ENCODE measurements around the gene ADIG.

ADIG gene

GRCh38 chr20:38555395-38555794 lies 25.6 kb upstream of the ADIG start:
- H3K27ac Mint-ChIP-seq (ENCODE audit: low read depth) = no peak overlapping the region
- H3K9me3 Mint-ChIP-seq = no peaks in the 10 kb centered on the region
- H3K36me3 Mint-ChIP-seq (ENCODE audit: insufficient read depth) = peaks cover 35% of the 10 kb centered on the region
- no peak for DNase-seq (ENCODE audit: low spot score in 2 of 2)
- no peaks in the 10 kb centered on the region for H3K27me3 Mint-ChIP-seq
- ATAC-seq (replicated peaks; ENCODE audit: extremely low read depth, poor library complexity, severe bottlenecking) = no peak
- no peak overlapping the region for H3K4me3 Mint-ChIP-seq
- no peaks in the 10 kb centered on the region for H3K4me1 Mint-ChIP-seq

GRCh38 chr20:38557174-38557573 lies 23.8 kb upstream of the ADIG start:
- Mint-ChIP-seq H3K4me3 (no peak overlapping the region), H3K36me3 (ENCODE audit: insufficient read depth) (peaks cover 35% of the 10 kb centered on the region), H3K9me3 (no peaks in the 10 kb centered on the region), H3K4me1 (no peaks in the 10 kb centered on the region), H3K27ac (ENCODE audit: low read depth) (no peak overlapping the region), H3K27me3 (no peaks in the 10 kb centered on the region)
- DNase-seq (ENCODE audit: low spot score in 2 of 2) (no peak), ATAC-seq (replicated peaks; ENCODE audit: extremely low read depth, poor library complexity, severe bottlenecking) (no peak)

DNA sequence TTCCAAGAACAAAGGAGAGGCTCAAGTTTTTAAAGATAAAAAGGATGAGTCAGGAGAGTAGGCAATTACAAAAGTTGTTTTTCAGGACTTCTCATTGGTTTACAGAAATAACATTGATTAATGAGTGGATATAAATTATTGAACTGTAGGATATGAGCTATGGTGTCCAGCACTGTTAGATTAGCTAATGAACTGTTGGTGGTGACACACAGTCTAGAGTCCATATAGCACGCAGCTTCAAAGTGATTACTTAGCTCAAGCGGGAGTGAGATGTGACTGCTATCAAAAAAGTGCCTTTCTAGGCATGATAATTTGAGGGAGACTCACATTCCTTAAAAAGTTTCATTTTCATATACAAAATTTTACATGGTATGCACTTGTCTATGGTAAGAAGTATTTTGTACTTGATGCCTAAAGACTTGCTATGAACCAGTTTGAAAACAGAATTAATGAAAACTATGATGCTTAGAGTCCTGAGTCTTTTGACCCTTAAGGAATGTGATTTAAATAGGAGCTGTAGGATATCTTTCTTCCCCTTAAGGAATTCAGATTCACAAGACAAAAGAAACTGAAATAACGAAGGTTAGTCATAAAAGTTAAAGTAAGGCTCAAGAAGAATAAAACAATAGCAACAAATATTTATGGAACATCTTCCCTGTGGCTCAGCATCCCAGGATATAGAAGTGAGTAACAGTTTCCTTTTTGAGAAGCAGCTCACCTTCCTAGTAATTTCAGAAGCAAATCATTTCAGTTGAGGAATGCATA lies 22.2 kb upstream of the ADIG start:
- Mint-ChIP-seq H3K27ac (ENCODE audit: low read depth) (no peak overlapping the region), H3K4me3 (no peak overlapping the region), H3K4me1 (no peaks in the 10 kb centered on the region), H3K9me3 (no peaks in the 10 kb centered on the region), H3K36me3 (ENCODE audit: insufficient read depth) (peaks cover 40% of the 10 kb centered on the region), H3K27me3 (no peaks in the 10 kb centered on the region)
- ATAC-seq (replicated peaks; ENCODE audit: extremely low read depth, poor library complexity, severe bottlenecking) = no peak
- DNase-seq (ENCODE audit: low spot score in 2 of 2) = no peak

DNA sequence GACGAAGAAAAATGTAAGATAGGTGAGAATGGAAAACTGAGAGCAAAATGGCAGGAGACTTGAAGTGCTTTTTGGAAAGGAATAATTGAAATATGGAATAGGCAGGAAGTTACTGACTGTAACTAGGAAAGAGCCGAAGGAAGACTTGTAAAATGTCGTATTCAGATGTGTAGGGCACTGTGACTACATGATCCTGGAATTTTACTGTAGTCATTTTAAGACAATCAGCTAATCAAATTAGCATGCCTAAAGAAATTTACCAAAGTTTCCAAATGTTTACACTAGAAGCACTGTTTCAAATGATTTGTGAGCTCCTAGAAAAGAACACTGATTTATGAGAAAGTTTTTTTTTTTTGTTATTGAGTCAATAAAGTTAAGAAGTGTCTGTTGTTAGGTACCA lies 21.2 kb upstream of the ADIG start:
- no peak overlapping the region for H3K4me3 Mint-ChIP-seq
- H3K4me1 Mint-ChIP-seq = no peaks in the 10 kb centered on the region
- no peaks in the 10 kb centered on the region for H3K9me3 Mint-ChIP-seq
- peaks cover 37% of the 10 kb centered on the region for H3K36me3 Mint-ChIP-seq (ENCODE audit: insufficient read depth)
- no peaks in the 10 kb centered on the region for H3K27me3 Mint-ChIP-seq
- no peak overlapping the region for H3K27ac Mint-ChIP-seq (ENCODE audit: low read depth)
- ATAC-seq (replicated peaks; ENCODE audit: extremely low read depth, poor library complexity, severe bottlenecking) = no peak
- DNase-seq (ENCODE audit: low spot score in 2 of 2) = no peak

GRCh38 chr20:38563802-38564431 lies 17.1 kb upstream of the ADIG start:
- DNase-seq (ENCODE audit: low spot score in 2 of 2) (no peak), ATAC-seq (replicated peaks; ENCODE audit: extremely low read depth, poor library complexity, severe bottlenecking) (no peak)
- H3K9me3 Mint-ChIP-seq = no peaks in the 10 kb centered on the region
- H3K36me3 Mint-ChIP-seq (ENCODE audit: insufficient read depth) = peaks cover 43% of the 10 kb centered on the region
- no peaks in the 10 kb centered on the region for H3K27me3 Mint-ChIP-seq
- no peak overlapping the region for H3K27ac Mint-ChIP-seq (ENCODE audit: low read depth)
- H3K4me3 Mint-ChIP-seq = no peak overlapping the region
- no peaks in the 10 kb centered on the region for H3K4me1 Mint-ChIP-seq

DNA sequence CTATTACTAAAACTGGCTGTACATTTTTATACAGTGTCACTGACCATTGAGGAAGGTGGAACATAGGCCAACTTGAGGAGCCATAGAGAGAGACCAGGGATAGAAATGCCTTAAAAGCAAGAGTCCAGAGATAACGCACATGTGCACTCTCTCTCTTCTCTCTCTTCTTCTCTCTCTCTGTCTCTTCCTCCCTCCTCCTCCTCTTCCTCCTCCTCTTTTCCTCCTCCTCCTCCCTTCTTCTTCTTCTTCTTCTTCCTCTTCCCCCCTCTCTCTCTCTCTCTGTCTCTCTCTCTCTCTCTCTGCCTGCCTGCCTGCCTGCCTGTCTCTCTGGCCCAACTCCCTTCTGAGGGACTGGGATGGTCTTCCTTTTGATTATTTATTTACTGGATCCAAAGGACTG lies 16.3 kb upstream of the ADIG start:
- Mint-ChIP-seq H3K36me3 (ENCODE audit: insufficient read depth) (peaks cover 37% of the 10 kb centered on the region), H3K4me1 (no peaks in the 10 kb centered on the region), H3K9me3 (no peaks in the 10 kb centered on the region), H3K4me3 (no peak overlapping the region), H3K27ac (ENCODE audit: low read depth) (no peak overlapping the region), H3K27me3 (no peaks in the 10 kb centered on the region)
- no peak for DNase-seq (ENCODE audit: low spot score in 2 of 2)
- no peak for ATAC-seq (replicated peaks; ENCODE audit: extremely low read depth, poor library complexity, severe bottlenecking)

- H3K9me3 Mint-ChIP-seq = no peaks in the 10 kb centered on the region
- DNase-seq (ENCODE audit: low spot score in 2 of 2) = no peak
- H3K4me1 Mint-ChIP-seq = no peaks in the 10 kb centered on the region
- H3K4me3 Mint-ChIP-seq = no peak overlapping the region
- peaks cover 41% of the 10 kb centered on the region for H3K36me3 Mint-ChIP-seq (ENCODE audit: insufficient read depth)
- ATAC-seq (replicated peaks; ENCODE audit: extremely low read depth, poor library complexity, severe bottlenecking) = no peak
- H3K27ac Mint-ChIP-seq (ENCODE audit: low read depth) = no peak overlapping the region
- H3K27me3 Mint-ChIP-seq = no peaks in the 10 kb centered on the region
Observed at GRCh38 chr20:38566036-38566598, 14.9 kb upstream of the ADIG start.

GRCh38 chr20:38569747-38570525 lies 11.1 kb upstream of the ADIG start:
- Mint-ChIP-seq H3K9me3 (no peaks in the 10 kb centered on the region), H3K36me3 (ENCODE audit: insufficient read depth) (peaks cover 45% of the 10 kb centered on the region), H3K4me3 (no peak overlapping the region), H3K27ac (ENCODE audit: low read depth) (no peak overlapping the region), H3K27me3 (no peaks in the 10 kb centered on the region), H3K4me1 (no peaks in the 10 kb centered on the region)
- ATAC-seq (replicated peaks; ENCODE audit: extremely low read depth, poor library complexity, severe bottlenecking) (no peak), DNase-seq (ENCODE audit: low spot score in 2 of 2) (no peak)

- Mint-ChIP-seq H3K36me3 (ENCODE audit: insufficient read depth) (peaks cover 38% of the 10 kb centered on the region), H3K4me1 (no peaks in the 10 kb centered on the region), H3K27me3 (no peaks in the 10 kb centered on the region), H3K9me3 (no peaks in the 10 kb centered on the region), H3K4me3 (no peak overlapping the region), H3K27ac (ENCODE audit: low read depth) (no peak overlapping the region)
- no peak for ATAC-seq (replicated peaks; ENCODE audit: extremely low read depth, poor library complexity, severe bottlenecking)
- DNase-seq (ENCODE audit: low spot score in 2 of 2) = no peak
Observed at GRCh38 chr20:38573413-38573812, 7.6 kb upstream of the ADIG start.

GRCh38 chr20:38579219-38579910 lies 1.6 kb upstream of the ADIG start:
- DNase-seq (ENCODE audit: low spot score in 2 of 2) = no peak
- Mint-ChIP-seq H3K27me3 (no peaks in the 10 kb centered on the region), H3K4me1 (peaks cover 8% of the 10 kb centered on the region), H3K27ac (ENCODE audit: low read depth) (no peak overlapping the region), H3K36me3 (ENCODE audit: insufficient read depth) (peaks cover 20% of the 10 kb centered on the region), H3K4me3 (no peak overlapping the region), H3K9me3 (no peaks in the 10 kb centered on the region)
- no peak for ATAC-seq (replicated peaks; ENCODE audit: extremely low read depth, poor library complexity, severe bottlenecking)

DNA sequence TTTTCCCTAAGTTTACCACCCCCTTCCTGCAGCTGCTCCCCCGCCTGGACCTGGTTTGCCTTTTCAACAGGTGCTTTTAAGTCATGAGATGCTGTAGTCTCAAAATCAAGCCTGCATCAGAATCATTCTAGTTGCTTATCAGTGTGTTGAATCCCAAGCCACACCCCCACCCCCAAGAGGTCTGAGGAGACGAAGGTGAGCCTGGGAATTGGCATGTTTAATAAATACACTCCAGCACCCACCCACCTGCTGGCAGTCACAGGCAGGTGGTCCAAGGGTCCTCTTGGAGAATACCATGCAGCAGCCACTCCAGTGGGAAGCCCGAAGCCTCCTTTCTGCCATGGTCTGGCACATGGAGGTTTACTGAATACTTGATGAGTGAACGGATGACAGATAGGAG lies 1.1 kb upstream of the ADIG start:
- Mint-ChIP-seq H3K4me1 (peaks cover 8% of the 10 kb centered on the region), H3K27ac (ENCODE audit: low read depth) (no peak overlapping the region), H3K36me3 (ENCODE audit: insufficient read depth) (peaks cover 15% of the 10 kb centered on the region), H3K27me3 (no peaks in the 10 kb centered on the region), H3K9me3 (no peaks in the 10 kb centered on the region), H3K4me3 (no peak overlapping the region)
- no peak for DNase-seq (ENCODE audit: low spot score in 2 of 2)
- ATAC-seq (replicated peaks; ENCODE audit: extremely low read depth, poor library complexity, severe bottlenecking) = no peak

- Mint-ChIP-seq H3K36me3 (ENCODE audit: insufficient read depth) (peaks cover 2% of the 10 kb centered on the region), H3K27ac (ENCODE audit: low read depth) (no peak overlapping the region), H3K4me3 (no peak overlapping the region), H3K27me3 (no peaks in the 10 kb centered on the region), H3K4me1 (peaks cover 8% of the 10 kb centered on the region), H3K9me3 (no peaks in the 10 kb centered on the region)
- DNase-seq (ENCODE audit: low spot score in 2 of 2) = no peak
- no peak for ATAC-seq (replicated peaks; ENCODE audit: extremely low read depth, poor library complexity, severe bottlenecking)
Observed at GRCh38 chr20:38581830-38582358, 897 bp downstream of the ADIG start.
